Epithelial cell of proximal tubule (primary cell): ENCODE measurements around the gene PEX5L. TPM values are rescaled to one million over a fixed set of nuclear protein-coding genes. Genes with fewer than 3 reads are reported as not detected.

Source experiments
- DNase-seq: peaks from one replicate; pipeline ENCODE4 v3.0.0-alpha.2; 2011; ENCODE audit warnings: low read depth
- H3K4me3 ChIP-seq: 2 replicates; pipeline ENCODE4 v1.5.1; 2011; ENCODE audit warnings: low read depth, mild to moderate bottlenecking, low read length
- CTCF ChIP-seq: conservative IDR thresholded peaks from 2 replicates; pipeline ENCODE4 v1.5.1; 2012; ENCODE audit warnings: low read depth, mild to moderate bottlenecking, low read length
- total RNA-seq: library from RNA; depleted of rRNA; stranded (reverse); fragments of >200 nt; gene quantifications from 2 replicates; pipeline ENCODE4 v1.2.3, GENCODE V29; 2015

The PEX5L gene
- total RNA-seq, result 0.12 TPM in 1 of 2 replicates, not detected in the other

- no peak for TF ChIP-seq CTCF
- peak within 1 kb of the TSS; percentile 31 for H3K4me3 ChIP-seq
- DNase-seq, result no peak
These were observed at the start of gene PEX5L for GRCh38 chr3:180036671-180037455. TSS of gene PEX5L (minus strand) at chr3:180036937. CDS start at chr3:180036599, 338 bp downstream.

GRCh38 chr3:180085122-180085710 is 48.5 kb upstream of the PEX5L start:
- peak; percentile 23 for TF ChIP-seq CTCF
- no peak overlapping the region for H3K4me3 ChIP-seq
- DNase-seq, result no peak

- no peak for TF ChIP-seq CTCF
- DNase-seq, result no peak
- no peak overlapping the region for H3K4me3 ChIP-seq
These were observed 46.0 kb upstream of the PEX5L start for GRCh38 chr3:180082699-180083098.

GRCh38 chr3:180078592-180078991 is 41.9 kb upstream of the PEX5L start:
- TF ChIP-seq CTCF, result no peak
- no peak overlapping the region for H3K4me3 ChIP-seq
- no peak for DNase-seq

GRCh38 chr3:180073561-180073960 is 36.8 kb upstream of the PEX5L start:
- H3K4me3 ChIP-seq, result no peak overlapping the region
- no peak for DNase-seq
- TF ChIP-seq CTCF, result no peak

GRCh38 chr3:180072786-180073185 is 36.0 kb upstream of the PEX5L start:
- H3K4me3 ChIP-seq, result no peak overlapping the region
- DNase-seq, result no peak
- TF ChIP-seq CTCF, result no peak
